DMS53 treated with DMSO at 0.1 percent for 48 hours (cell line): Measurements from ENCODE around the gene MSH2.

Source experiments
- DNase-seq: peaks from one replicate; lab custom pipeline; 2025; ENCODE audit not compliant: unreplicated experiment; lab: John Stamatoyannopoulos, UW

The MSH2 gene

DNA sequence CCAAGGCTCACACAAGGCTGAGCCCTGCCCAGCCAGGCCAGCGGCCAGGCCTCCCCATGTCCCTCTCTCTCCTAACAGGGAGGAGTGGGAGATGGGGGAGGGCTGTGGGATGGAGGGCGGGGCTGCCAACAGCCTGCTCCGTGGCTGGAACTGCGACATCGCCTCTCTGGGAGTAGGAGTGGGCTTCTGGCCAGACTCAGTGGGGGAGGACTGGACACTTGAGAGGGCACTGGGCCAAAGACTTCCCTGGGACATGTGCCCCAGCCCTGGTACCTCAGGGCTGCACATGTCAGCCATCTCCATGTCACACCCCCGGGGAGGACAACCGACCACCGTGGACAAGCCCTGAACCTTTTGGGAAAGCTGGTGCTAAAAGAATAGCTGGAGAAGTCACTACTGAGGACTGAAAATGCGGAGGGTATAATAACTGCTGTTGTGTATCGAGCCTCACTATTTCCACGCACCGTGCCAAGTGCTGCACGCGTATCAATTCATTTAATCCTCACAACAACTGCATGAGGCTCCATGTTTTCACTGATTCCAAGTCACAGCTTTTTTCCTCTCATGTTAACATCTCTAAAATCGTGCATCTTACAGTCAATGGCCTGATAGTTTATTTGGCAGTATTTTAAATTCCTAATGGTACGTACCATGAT lies 127.3 kb downstream of the MSH2 start:
- no peak for DNase-seq

DNA sequence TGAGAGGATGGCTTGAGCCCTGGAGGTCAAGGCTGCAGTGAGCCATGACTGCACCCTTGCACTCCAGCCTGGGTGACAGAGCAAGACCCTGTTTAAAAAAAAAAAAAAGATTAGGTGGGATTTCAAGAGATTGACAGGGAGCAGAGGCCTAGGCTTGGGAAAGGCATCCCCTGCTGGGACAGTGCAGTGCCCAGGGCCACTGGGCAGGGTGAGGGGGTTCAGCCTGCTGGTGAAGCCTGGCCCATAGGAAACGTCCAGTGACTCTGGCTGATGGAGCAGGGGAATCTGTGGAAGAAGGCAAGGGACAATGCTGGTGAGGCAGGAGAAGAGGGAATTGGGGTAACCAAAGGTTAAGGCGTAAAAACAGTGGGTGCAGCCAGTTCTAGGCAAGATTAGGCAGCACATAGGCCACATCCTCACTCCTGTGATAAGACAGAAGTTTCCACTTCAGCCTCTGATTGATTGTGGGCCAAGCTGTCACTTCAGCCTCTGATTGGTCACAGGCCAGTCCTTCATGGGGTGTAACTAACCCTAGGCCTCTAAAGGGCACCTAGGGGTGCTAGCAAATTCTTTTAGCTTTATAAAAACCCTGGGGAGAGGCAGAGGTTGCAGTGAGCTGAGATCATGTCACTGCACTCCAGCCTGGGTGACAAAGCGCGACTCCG lies 128.6 kb downstream of the MSH2 start:
- no peak for DNase-seq
